Naive thymus-derived CD4-positive, alpha-beta T cell (primary cell): ENCODE data around the gene DNM3. TPM values are rescaled to one million over a fixed set of nuclear protein-coding genes. Genes with fewer than 3 reads are reported as not detected.
A peak's percentile ranks its signal among the peaks of the same experiment; 100 is the strongest.
"Not testable (repeated sequence)": the region's sequence is repeated elsewhere in the genome, so short reads cannot be mapped to it uniquely, and the experiment has no call there.

Experiments
- ATAC-seq: fragments of 150-1000 bp; cut with Tn5 transposase; 2 replicates; pipeline ENCODE4 v1.10.0; 2021; ENCODE audit warnings: mild to moderate bottlenecking, moderate library complexity
- CTCF ChIA-PET: fragments of 350-600 bp; sonication (Branson Sonifier 250); formaldehyde crosslinking; loops from one replicate; lab custom pipeline; 2021; ENCODE audit warnings: antibody characterized with exemption; lab: Charles Lee
- POLR2A ChIA-PET: fragments of 350-600 bp; sonication (Branson Sonifier 250); formaldehyde crosslinking; loops from one replicate; lab custom pipeline; 2021; ENCODE audit warnings: antibody characterized with exemption, inconsistent platforms; lab: Charles Lee
- DNase-seq, 9 donors: peaks; one replicate each; pipeline versions ENCODE4 v3.0.0 to v3.0.0-alpha.2; 2020 to 2022; ENCODE audit warnings: mixed read lengths in 1 of 9
- H3K27ac ChIP-seq: one replicate; pipeline ENCODE4 v1.7.0; 2013; ENCODE audit warnings: mild to moderate bottlenecking, low read depth, low read length, moderate library complexity
- H3K27me3 ChIP-seq, 2 donors: one replicate each; pipeline ENCODE4 v1.7.0; 2013; ENCODE audit warnings: low read length in 2 of 2, mild to moderate bottlenecking in 2 of 2, moderate library complexity in 2 of 2; ENCODE audit not compliant: control insufficient read depth in 2 of 2, insufficient read depth in 2 of 2
- H3K36me3 ChIP-seq, 3 experiments: 1 replicate in 2 of 3; 2 replicates in 1 of 3; pipeline ENCODE4 v1.7.0; 2013; ENCODE audit warnings: low read length in 3 of 3, mild to moderate bottlenecking in 3 of 3, moderate library complexity in 1 of 3; ENCODE audit not compliant: insufficient read depth in 3 of 3, control insufficient read depth in 2 of 3
- H3K4me1 ChIP-seq, 2 donors: one replicate each; pipeline ENCODE4 v1.7.0; 2013; ENCODE audit warnings: low read length in 2 of 2, mild to moderate bottlenecking in 2 of 2, moderate library complexity in 1 of 2; ENCODE audit not compliant: control insufficient read depth in 2 of 2, insufficient read depth in 2 of 2
- H3K4me3 ChIP-seq: 2 replicates; pipeline ENCODE4 v1.7.0; 2013; ENCODE audit warnings: mild to moderate bottlenecking, low read length
- H3K9me3 ChIP-seq, 3 experiments: 1 replicate in 2 of 3; 2 replicates in 1 of 3; pipeline ENCODE4 v1.7.0; 2013; ENCODE audit warnings: low read length in 3 of 3; ENCODE audit not compliant: control insufficient read depth in 2 of 3
- H3K27ac Mint-ChIP-seq, 9 donors: one replicate each; pipeline ENCODE4 v1.8.0; 2020 to 2022; ENCODE audit warnings: mixed read lengths in 9 of 9, mild to moderate bottlenecking in 8 of 9, moderate library complexity in 5 of 9, inconsistent platforms in 2 of 9
- H3K27me3 Mint-ChIP-seq, 5 donors: one replicate each; pipeline ENCODE4 v1.8.0; 2021 to 2022; ENCODE audit warnings: mixed read lengths in 5 of 5, mild to moderate bottlenecking in 1 of 5
- H3K36me3 Mint-ChIP-seq, 5 donors: one replicate each; pipeline ENCODE4 v1.8.0; 2020 to 2022; ENCODE audit warnings: mixed read lengths in 5 of 5, mild to moderate bottlenecking in 3 of 5, inconsistent platforms in 1 of 5
- H3K4me1 Mint-ChIP-seq, 7 donors: one replicate each; pipeline ENCODE4 v1.8.0; 2020 to 2022; ENCODE audit warnings: mixed read lengths in 7 of 7, mild to moderate bottlenecking in 3 of 7, inconsistent platforms in 1 of 7
- H3K4me3 Mint-ChIP-seq, 10 donors: one replicate each; pipeline ENCODE4 v1.8.0; 2020 to 2022; ENCODE audit warnings: mild to moderate bottlenecking in 10 of 10, mixed read lengths in 10 of 10, moderate library complexity in 6 of 10, inconsistent platforms in 2 of 10
- H3K9me3 Mint-ChIP-seq, 11 donors: one replicate each; pipeline ENCODE4 v1.8.0; 2020 to 2022; ENCODE audit warnings: mixed read lengths in 11 of 11, mild to moderate bottlenecking in 4 of 11, inconsistent platforms in 1 of 11, moderate library complexity in 1 of 11
- intact Hi-C, 2 donors: fragments of 100-400 bp; cut with micrococcal nuclease; formaldehyde crosslinking; loops; one replicate each; pipeline ENCODE4 v1.15.1; 2023
- polyA plus RNA-seq, 2 donors: library from polyadenylated mRNA; unstranded; fragments of 300-500 nt; fragmentation: Illumina TruSeq; gene quantifications; one replicate each; pipeline ENCODE4 v1.2.3, GENCODE V29; 2021
- total RNA-seq, 6 experiments: library from RNA in 5 of 6; stranded (reverse) in 5 of 6; gene quantifications; 1 replicate in 5 of 6; 2 replicates in 1 of 6; pipeline ENCODE4 v1.2.3 and lab custom pipeline; 2021 to 2026

The DNM3 gene
- total and polyA plus RNA-seq, 7 experiments from 2014 or later: 1.2 to 2.5 (median 2.0) TPM

DNA sequence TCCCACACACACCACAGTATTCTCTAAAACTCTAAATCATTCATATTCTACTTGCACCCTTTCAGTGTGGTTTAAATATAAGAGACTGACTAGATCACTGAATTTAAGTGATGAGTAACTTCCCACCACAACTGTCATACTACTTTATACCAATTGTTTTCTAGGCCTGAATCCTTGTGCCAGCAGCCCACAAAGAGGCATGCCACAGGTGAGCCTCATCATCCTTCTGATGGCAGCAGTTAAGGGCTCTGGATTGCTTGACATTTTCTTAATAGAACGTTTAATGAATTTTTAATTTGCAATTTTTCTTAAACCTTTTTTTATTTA, 588.8 kb downstream of the DNM3 start:
- Histone ChIP-seq H3K27me3 (no peaks in the 10 kb centered on the region), H3K4me1 (peaks cover 13 to 64% of the 10 kb centered on the region in 2 donors), H3K9me3 (no peaks in the 10 kb centered on the region), H3K27ac (peak overlapping the region; percentile 65), H3K4me3 (no peak overlapping the region), H3K36me3 (no peaks in the 10 kb centered on the region)
- H3K4me1 Mint-ChIP-seq: peaks cover 0 to 46% (median 33%) of the 10 kb centered on the region in 7 donors
- ATAC-seq (no peak), DNase-seq (no peak)
- peaks cover 0 to 17% (median 4%) of the 10 kb centered on the region in 11 donors for H3K9me3 Mint-ChIP-seq
- ChIA-PET POLR2A (interaction anchor here (1.1 to 5.9 kb wide), 3 partner anchors 12 to 102 kb away, joined by 3 to 85 read pairs (median 11); partner anchors contain the start of genes PIGC and SUCO), CTCF (interaction anchor here (0.6 to 6.4 kb wide), 16 partner anchors 9 to 428 kb away, joined by 3 to 120 read pairs (median 4); partner anchors contain the start of gene PIGC)
- H3K4me3 Mint-ChIP-seq: peak overlapping the region in 2 of 10 donors; percentile 46 to 57
- H3K27ac Mint-ChIP-seq: peak overlapping the region in 5 of 9 donors; percentile 76 to 92 (median 81)
- H3K36me3 Mint-ChIP-seq: peaks cover 0 to 12% (median 9%) of the 10 kb centered on the region in 5 donors
- intact Hi-C loops: no loop called here
- H3K27me3 Mint-ChIP-seq: no peaks in the 10 kb centered on the region

DNA sequence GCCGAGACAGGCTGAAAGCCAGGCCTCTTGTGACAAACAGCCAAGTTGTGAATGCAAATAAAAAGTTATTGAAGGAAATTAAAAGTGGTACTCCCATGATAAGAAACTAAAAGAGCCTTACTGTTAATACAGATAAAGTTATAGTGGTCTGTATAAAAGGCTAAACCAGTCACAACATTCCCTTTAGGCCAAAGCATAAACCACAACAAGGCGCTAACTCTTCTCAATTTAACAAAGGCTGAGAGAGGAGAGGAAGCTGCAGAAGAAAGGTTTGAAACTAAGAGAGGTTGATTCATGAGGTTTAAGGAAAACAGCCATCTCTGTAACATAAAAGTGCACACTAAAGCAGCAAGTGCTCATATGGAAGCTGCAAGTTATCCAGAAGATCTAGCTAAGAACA, 589.9 kb downstream of the DNM3 start:
- Mint-ChIP-seq H3K9me3 (peaks cover 0 to 27% (median 8%) of the 10 kb centered on the region in 11 donors), H3K4me1 (peaks cover 4 to 46% (median 36%) of the 10 kb centered on the region in 7 donors), H3K27ac (peak overlapping the region in 8 of 9 donors; percentile 19 to 94 (median 90)), H3K36me3 (peaks cover 0 to 22% (median 11%) of the 10 kb centered on the region in 5 donors), H3K27me3 (no peaks in the 10 kb centered on the region), H3K4me3 (peak overlapping the region; percentile 57 to 77 (median 72))
- H3K27me3 ChIP-seq: no peaks in the 10 kb centered on the region
- H3K4me1 ChIP-seq: peaks cover 13 to 62% of the 10 kb centered on the region in 2 donors
- no peaks in the 10 kb centered on the region for H3K9me3 ChIP-seq
- ChIA-PET POLR2A (interaction anchor here (0.7 to 5.9 kb wide), 8 partner anchors 11 to 1059 kb away, joined by 3 to 85 read pairs (median 6); partner anchors contain the start of genes PIGC, SUCO and VAMP4), CTCF (interaction anchor here (0.7 to 6.4 kb wide), 19 partner anchors 9 to 629 kb away, joined by 3 to 120 read pairs (median 3); partner anchors contain the start of genes PIGC and SUCO)
- no peaks in the 10 kb centered on the region for H3K36me3 ChIP-seq
- DNase-seq: peak in 1 of 9 donors; percentile 16
- intact Hi-C loops: no loop called here
- H3K27ac ChIP-seq: peak overlapping the region; percentile 65
- no peak for ATAC-seq
- no peak overlapping the region for H3K4me3 ChIP-seq

DNA sequence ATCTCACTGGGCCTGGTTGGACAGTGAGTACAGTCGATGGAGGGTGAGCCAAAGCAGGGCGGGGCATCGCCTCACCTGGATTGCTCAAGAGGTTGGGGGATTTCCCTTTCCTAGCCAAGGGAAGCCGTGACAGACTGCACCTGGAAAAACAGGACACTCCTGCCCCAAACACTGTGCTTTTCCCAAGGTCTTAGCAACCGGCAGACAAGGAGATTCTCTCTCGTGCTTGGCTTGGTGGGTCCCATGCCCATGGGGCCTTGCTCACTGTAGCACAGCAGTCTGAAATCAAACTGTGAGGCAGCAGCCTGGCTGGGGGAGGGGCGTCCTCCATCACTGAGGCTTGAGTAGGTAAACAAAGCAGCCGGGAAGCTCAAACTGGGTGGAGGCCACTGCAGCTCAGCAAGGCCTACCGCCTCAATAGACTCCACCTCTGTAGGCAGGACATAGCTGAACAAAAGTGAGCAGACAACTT, 590.5 kb downstream of the DNM3 start:
- POLR2A ChIA-PET: interaction anchor here (0.6 to 5.9 kb wide), 13 partner anchors 10 to 1058 kb away, joined by 3 to 85 read pairs (median 5); partner anchors contain the start of genes PIGC, SUCO and VAMP4
- H3K4me1 Mint-ChIP-seq: peaks cover 4 to 46% (median 36%) of the 10 kb centered on the region in 7 donors
- peaks cover 0 to 25% (median 12%) of the 10 kb centered on the region in 5 donors for H3K36me3 Mint-ChIP-seq
- peak overlapping the region in 9 of 10 donors; percentile 57 to 77 (median 72) for H3K4me3 Mint-ChIP-seq
- H3K27me3 Mint-ChIP-seq: no peaks in the 10 kb centered on the region
- ATAC-seq: peak; percentile 45
- H3K4me3 ChIP-seq: no peak overlapping the region
- H3K36me3 ChIP-seq: no peaks in the 10 kb centered on the region
- DNase-seq: peak in 7 of 9 donors; percentile 27 to 70 (median 56)
- H3K27ac ChIP-seq: peak overlapping the region; percentile 65
- H3K27ac Mint-ChIP-seq: peak overlapping the region in 8 of 9 donors; percentile 20 to 94 (median 90)
- H3K9me3 ChIP-seq: no peaks in the 10 kb centered on the region
- H3K4me1 ChIP-seq: peaks cover 13 to 56% of the 10 kb centered on the region in 2 donors
- no peaks in the 10 kb centered on the region for H3K27me3 ChIP-seq
- peaks cover 0 to 28% (median 8%) of the 10 kb centered on the region in 11 donors for H3K9me3 Mint-ChIP-seq
- CTCF ChIA-PET: interaction anchor here (0.6 to 6.4 kb wide), 21 partner anchors 10 to 630 kb away, joined by 3 to 120 read pairs (median 4); partner anchors contain the start of genes PIGC and SUCO
- intact Hi-C loops: no loop called here

DNA sequence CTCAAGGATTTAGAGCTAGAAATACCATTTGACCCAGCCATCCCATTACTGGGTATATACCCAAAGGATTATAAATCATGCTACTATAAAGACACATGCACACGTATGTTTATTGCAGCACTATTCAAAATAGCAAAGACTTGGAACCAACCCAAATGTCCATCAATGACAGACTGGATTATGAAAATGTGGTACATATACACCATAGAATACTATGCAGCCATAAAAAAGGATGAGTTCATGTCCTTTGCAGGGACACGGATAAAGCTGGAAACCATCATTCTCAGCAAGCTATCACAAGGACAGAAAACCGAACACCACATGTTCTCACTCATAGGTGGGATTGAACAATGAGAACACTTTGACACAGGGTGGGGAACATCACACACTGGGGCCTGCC, 595.9 kb downstream of the DNM3 start:
- POLR2A ChIA-PET, intact Hi-C loops, H3K27ac Mint-ChIP-seq, ATAC-seq, H3K36me3 ChIP-seq, DNase-seq, H3K4me3 Mint-ChIP-seq, H3K4me3 ChIP-seq, H3K27ac ChIP-seq, CTCF ChIA-PET, H3K27me3 Mint-ChIP-seq, H3K9me3 ChIP-seq, H3K27me3 ChIP-seq: not testable (repeated sequence)
- H3K4me1 Mint-ChIP-seq: peaks cover 25 to 66% (median 40%) of the 10 kb centered on the region in 7 donors
- peaks cover 10 to 58% (median 42%) of the 10 kb centered on the region in 5 donors for H3K36me3 Mint-ChIP-seq
- H3K4me1 ChIP-seq: peaks cover 0 to 16% of the 10 kb centered on the region in 2 donors
- H3K9me3 Mint-ChIP-seq: peaks cover 0 to 28% (median 8%) of the 10 kb centered on the region in 11 donors

DNA sequence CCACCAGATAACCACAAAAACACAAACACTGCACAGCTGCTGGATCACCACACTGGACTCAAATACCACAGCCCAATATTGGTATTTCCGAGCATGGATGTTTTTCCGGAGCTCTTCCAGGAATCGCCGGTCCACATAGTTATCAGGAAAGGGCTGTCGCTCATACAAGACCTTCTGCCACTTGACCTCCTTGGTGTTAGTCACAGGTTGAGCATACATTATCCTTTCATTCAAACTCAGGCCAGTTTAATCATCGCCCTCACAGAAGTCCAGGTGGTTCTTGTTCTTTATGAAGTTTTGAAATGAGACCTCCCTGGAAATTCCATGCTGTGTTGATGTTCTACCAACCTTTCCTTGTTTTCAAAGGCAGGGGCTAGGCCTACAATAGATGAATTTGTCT, 601.1 kb downstream of the DNM3 start:
- no peaks in the 10 kb centered on the region for H3K9me3 ChIP-seq
- peaks cover 27 to 60% (median 51%) of the 10 kb centered on the region in 7 donors for H3K4me1 Mint-ChIP-seq
- H3K27me3 Mint-ChIP-seq: no peaks in the 10 kb centered on the region
- DNase-seq (no peak), ATAC-seq (no peak)
- ChIA-PET POLR2A (interaction anchor here (1.2 to 6.0 kb wide), 4 partner anchors 10 to 440 kb away, joined by 3 to 85 read pairs (median 14); no protein-coding TSS in a partner anchor), CTCF (interaction anchor here (1.0 to 6.9 kb wide), 4 partner anchors 7 to 285 kb away, joined by 3 to 120 read pairs (median 4); no protein-coding TSS in a partner anchor)
- H3K4me3 Mint-ChIP-seq: peak overlapping the region; percentile 53 to 97 (median 88)
- H3K36me3 ChIP-seq: peaks cover 0 to 13% (median 0%) of the 10 kb centered on the region in 3 experiments
- H3K36me3 Mint-ChIP-seq: peaks cover 13 to 36% (median 32%) of the 10 kb centered on the region in 5 donors
- H3K27me3 ChIP-seq: no peaks in the 10 kb centered on the region
- H3K4me1 ChIP-seq: peaks cover 15 to 25% of the 10 kb centered on the region in 2 donors
- intact Hi-C loops: loop anchor here (5.0 to 10.0 kb wide), 5 partner anchors 600 to 1425 kb away; partner anchors contain the start of genes PRRC2C (in 2 of the 2), DNM3 (in 1 of the 2), GAS5 (in 1 of the 2) and KLHL20 (in 1 of the 2)
- peak overlapping the region in 8 of 9 donors; percentile 25 to 97 (median 91) for H3K27ac Mint-ChIP-seq
- H3K9me3 Mint-ChIP-seq: no peaks in the 10 kb centered on the region
- H3K4me3 ChIP-seq: peak overlapping the region; percentile 72
- peak overlapping the region; percentile 83 for H3K27ac ChIP-seq

DNA sequence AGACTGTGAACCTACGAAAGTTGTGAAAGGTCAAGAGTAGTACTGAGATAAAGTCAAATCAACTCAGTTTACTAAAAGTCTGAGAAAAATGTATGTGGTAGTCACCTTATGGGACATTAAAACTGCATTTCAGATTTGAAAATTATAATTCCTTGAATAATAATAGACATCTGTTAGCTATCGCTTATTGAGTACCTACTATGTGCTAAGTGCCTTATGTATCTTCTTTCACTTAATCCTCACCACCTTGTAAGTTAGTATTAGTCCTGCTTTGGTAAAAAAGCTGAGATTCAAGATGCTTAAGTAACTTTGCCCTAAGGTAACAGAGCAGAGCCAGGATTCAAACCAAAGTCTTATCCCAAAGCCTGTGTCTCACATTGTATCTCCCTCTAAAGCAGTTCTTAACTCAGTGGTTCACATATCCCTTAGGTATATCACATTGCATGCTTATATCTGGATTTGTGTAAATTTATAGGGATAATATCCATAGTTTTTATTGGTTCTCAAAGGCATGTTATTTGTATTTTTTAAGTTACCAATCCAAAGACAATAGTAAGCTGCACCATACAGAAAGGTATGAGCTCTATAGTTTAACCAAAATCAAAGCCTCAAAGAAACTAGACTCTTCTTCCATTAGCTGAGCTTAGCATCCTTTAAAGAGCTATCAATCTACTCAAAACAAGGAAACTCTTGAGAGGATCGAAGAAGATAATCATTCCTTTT, 601.7 kb downstream of the DNM3 start:
- Mint-ChIP-seq H3K27ac (peak overlapping the region; percentile 91 to 97 (median 93)), H3K4me3 (peak overlapping the region; percentile 87 to 98 (median 94)), H3K4me1 (peaks cover 27 to 60% (median 51%) of the 10 kb centered on the region in 7 donors), H3K27me3 (no peaks in the 10 kb centered on the region), H3K9me3 (no peaks in the 10 kb centered on the region), H3K36me3 (peaks cover 13 to 33% (median 31%) of the 10 kb centered on the region in 5 donors)
- POLR2A ChIA-PET: interaction anchor here (0.7 to 6.0 kb wide), 6 partner anchors 9 to 275 kb away, joined by 3 to 85 read pairs (median 10); partner anchors contain the start of gene SUCO
- Histone ChIP-seq H3K27ac (peak overlapping the region; percentile 83), H3K36me3 (peaks cover 0 to 13% (median 0%) of the 10 kb centered on the region in 3 experiments), H3K27me3 (no peaks in the 10 kb centered on the region), H3K9me3 (no peaks in the 10 kb centered on the region), H3K4me3 (peak overlapping the region; percentile 72), H3K4me1 (peaks cover 15 to 25% of the 10 kb centered on the region in 2 donors)
- CTCF ChIA-PET: interaction anchor here (0.8 to 6.9 kb wide), 9 partner anchors 8 to 284 kb away, joined by 3 to 120 read pairs (median 4); no protein-coding TSS in a partner anchor
- DNase-seq (no peak), ATAC-seq (no peak)
- intact Hi-C loops: loop anchor here (5.0 to 10.0 kb wide), 5 partner anchors 601 to 1424 kb away; partner anchors contain the start of genes PRRC2C (in 2 of the 2), DNM3 (in 1 of the 2), GAS5 (in 1 of the 2) and KLHL20 (in 1 of the 2)
